CD4-positive, alpha-beta T cell treated with Interleukin-17A for 1 hour (primary cell): ENCODE data around the gene CDK11A.

Experiments
- DNase-seq: peaks from one replicate; pipeline ENCODE4 v3.0.0-alpha.2; 2020

Gene CDK11A

DNA sequence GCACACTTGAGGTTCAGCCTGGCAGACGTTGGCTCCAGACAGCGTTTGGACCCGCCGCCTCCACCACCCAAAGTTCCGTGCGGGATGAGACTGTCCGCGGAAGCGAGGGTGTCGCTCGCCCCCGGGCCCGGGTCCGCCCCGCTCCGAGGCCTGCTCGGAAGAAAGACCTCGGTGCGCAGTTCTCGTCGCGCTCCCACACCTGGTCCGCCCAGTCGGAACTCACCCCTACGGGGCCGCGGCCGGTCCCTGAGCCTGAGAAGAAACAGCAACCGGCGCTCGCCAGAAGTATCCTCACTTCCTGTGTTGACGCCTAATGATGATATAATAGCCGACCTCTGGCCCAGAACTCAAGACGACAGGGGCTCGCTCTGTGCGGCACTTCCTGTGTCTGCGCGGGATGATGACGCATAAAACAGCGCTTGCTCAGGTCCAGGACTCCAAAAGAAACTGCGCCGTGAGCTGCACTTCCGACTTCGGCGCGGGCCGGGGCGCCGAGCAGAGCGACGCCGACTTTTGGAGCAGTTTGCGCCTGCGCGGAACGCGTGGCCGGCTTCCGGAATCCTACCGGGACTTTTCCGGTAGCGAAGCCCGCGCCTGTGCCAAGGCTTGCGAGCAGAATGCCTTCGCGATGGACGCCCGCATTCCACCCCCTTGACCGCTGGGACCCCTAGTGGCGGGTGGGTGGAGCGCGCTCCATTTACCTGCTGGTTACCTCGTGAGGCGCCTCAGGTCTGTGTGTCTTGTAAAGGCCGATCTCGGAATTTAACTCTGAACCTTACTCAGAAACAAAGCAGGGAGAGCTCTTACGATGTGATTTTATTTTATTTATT lies at the start of gene CDK11A:
Gene CDK11A (minus strand): TSS at position 323 of the 830 bp plus-strand sequence. CDS start 1,539 bp downstream, outside the sequence.
- DNase-seq, result peak; percentile 99

DNA sequence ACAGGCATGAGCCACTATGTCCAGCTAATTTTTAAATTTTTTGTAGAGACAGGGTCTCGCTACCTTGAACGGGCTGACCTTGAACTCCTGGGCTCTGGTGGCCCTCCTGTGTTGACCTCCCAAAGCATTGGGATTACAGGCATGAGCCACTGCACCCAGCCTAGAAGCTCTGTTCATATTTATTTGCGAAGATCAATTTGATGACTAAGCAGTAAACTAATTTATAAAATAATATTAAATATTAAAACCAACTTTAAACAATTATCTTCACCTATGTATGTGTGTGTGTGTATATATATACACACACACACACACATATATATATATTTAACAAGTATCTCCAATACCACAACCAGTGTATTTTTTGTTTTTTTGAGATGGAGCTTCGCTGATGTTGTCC lies 49.7 kb upstream of the CDK11A start:
- DNase-seq, result no peak

- DNase-seq, result no peak
Measured at GRCh38 chr1:1771096-1771495, 46.9 kb upstream of the CDK11A start.

DNA sequence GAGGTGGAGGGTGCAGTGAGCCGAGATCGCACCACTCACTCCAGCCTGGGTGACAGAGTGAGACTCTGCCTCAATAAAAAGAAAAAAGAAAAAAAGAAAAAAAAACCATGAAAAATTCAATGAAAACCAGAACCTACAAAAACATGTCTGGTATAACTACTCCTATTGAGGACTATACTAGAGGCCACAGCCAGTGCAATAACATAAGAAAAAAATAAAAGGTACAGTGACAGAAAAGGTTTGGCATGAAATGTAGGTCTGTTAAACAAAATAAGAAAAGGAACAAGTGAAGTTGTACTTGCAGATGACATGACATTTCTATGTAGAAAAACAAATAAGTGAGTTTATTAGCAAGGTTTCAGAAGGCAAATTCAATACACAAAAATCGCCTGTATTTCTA lies 45.9 kb upstream of the CDK11A start:
- no peak for DNase-seq

DNA sequence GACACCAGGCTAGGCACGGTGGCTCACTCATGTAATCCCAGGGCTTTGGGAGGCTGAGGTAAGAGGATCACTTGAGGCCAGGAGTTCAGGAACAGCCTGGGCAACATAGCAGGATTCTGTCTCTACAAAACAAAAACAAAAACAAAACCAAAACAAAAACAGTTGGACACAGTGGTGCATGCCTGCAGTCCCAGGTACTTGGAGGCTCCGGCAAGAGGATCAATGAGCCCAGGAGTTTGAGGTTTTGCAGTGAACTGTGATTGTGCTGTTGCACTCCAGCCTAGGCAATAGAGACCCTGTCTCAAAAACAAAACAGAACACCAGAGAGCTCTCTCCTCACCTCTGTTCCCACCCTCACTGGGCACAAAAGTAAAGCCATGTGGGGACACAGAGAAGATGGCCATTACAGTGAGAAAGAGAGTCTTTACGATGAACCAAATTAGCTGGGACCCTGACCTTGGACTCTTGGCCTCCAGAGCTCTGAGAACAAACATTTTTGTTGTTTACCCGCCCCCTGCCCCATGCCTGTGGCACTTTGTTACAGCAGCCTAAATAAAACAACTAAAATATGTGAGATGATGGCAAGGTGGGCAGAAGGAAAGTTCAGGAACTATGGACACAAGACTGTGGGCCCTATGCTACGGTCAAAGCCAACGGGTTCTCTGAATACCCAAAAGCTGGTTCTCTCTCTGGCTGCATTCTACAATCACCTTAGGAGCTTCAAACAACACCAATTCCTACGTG lies 44.3 kb upstream of the CDK11A start:
- no peak for DNase-seq

- DNase-seq, result no peak
Measured at GRCh38 chr1:1764876-1765470, 40.8 kb upstream of the CDK11A start.

- peak; percentile 10 for DNase-seq
Measured at GRCh38 chr1:1763657-1764621, 39.8 kb upstream of the CDK11A start.

DNA sequence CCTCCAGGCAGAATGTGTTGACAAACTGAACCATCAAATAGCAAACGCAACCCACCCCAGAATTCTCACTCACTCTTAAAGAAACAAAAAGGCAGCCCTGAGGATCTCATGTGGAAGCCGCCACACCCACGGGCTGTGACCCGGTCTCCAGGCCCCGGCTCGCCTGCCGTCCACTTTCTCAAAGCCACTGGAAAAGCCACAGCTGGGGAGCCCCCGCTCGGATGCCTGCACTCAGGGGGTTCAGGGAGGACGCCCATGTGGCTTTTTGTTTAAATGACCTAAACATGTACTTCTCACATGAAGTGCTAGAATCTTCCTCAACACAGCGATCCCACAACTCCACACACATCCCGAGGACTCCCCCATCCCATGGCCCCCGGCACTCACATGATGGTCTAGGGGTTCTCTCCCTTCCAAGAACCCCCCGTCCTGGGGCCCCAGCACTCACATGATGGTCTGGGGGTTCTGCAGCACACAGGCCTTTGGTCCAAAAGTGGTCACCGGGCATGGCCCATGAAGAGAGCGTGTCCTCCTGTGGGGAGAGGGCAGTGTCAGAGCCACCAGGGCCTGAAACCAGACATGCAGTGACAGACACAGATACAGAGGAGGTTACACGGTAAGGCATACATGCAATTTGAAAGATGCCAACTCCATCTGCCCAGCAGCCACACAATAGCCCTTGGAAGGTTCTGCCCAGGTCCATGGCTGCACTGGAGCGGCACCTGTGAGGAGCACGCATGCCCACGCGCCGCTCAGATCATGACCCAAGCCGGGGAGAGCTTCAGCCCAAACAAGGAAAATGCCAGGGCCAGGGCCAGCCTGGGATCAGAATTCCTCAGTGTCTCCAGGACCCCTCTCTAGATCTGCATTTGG lies 37.6 kb upstream of the CDK11A start:
- DNase-seq, result no peak

DNA sequence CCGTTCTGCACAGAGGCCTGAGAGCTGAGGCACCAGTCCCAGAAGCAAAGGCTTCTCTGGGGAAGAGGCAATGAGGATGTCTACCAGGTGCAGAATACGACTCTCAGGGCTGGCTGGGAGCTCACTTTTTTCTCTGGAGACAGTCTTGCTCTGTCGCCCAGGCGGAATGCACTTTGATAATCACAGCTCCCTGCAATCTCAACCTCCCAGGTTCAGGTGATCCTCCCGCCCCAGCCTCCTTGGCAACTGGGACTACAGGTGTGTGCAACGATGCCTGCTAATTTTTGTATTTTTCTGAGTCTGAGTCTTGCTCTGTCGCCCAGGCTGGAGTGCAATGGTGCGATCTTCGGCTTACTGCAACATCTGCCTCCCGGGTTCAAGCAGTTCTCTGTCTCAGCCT lies 36.6 kb upstream of the CDK11A start:
- no peak for DNase-seq

DNA sequence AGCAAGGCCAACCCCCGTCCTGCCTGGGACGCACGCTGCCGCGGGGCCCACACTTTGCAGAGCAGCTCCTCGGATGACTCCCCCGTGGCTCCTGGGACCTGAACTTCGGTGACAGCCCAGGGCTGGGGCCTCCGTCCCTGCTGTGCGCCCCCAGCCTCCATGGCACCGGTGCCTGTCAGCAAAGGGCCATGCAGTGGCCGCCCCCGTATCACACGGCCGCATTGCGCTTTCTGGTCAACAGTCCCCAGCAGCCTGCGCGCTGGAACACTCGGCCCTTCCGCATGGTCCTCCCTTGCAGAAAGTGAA lies 36.1 kb upstream of the CDK11A start:
- DNase-seq, result no peak

GRCh38 chr1:1759456-1760344 lies 35.5 kb upstream of the CDK11A start:
- DNase-seq, result no peak

DNA sequence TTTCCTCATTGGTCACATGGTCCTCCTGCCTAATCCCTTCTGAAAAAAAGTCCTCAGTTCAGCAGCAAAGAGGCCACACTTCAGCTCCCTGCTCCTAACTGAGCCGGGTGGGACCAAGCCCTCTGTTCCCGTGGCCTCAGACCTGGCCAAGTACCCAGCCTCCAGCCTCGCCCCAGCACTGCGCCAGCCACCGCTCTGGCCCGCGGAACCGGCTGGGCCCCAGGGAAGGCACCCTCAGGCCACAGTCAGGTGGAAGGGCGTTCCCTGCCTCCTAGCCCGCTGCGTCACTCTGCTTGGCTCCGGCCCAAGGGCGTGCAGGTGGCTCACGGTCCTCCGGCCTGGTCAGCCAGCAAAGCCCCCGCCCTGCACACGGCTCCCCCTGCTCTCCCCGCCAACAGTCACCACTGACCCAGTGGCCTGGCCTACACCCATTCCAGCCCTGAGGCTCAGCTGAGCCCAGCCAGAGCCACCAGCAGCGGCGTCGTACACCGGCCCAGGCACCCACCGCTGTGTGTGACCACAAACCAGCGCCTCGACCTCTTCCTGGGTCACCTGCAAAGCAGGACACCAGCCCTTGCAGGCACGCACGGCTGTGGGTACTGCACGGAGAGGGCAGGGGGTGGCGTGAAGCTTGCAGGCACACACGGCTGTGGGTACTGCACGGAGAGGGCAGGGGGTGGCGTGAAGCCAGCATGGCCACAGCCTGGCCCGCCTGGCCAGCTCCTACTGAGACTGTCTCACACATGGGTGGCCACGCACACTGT lies 34.7 kb upstream of the CDK11A start:
- no peak for DNase-seq

GRCh38 chr1:1758059-1758621 lies 34.0 kb upstream of the CDK11A start:
- DNase-seq, result no peak

DNA sequence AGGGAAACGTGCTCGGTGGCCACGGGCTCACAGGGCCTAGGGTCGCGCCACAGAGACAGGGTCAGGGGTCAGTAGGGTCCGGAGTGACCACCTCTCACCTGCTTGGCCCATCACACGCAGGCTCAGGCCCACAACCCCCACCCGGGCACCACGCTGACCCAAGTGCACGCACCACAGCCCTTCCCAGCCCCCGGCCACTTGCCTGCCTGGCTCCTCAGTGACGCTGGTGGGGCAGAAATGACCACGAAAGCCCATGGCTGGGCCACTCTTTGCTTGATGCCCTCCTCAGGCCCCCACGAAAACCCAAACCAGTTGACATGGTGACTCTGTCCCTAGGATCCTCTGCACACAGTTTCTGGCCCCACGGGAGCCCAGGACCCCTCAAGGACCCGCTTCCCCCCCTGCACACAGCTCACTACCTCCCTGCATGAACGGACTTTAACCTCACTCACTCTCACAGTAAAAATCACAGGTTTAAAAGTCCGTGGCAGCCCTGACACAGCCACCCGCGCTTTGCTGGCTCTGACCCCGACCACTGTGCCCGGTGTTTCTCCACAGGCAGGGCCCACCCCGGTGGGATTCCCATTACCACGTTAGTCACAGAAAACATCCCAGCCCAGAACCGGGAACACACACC lies 33.4 kb upstream of the CDK11A start:
- no peak for DNase-seq

DNA sequence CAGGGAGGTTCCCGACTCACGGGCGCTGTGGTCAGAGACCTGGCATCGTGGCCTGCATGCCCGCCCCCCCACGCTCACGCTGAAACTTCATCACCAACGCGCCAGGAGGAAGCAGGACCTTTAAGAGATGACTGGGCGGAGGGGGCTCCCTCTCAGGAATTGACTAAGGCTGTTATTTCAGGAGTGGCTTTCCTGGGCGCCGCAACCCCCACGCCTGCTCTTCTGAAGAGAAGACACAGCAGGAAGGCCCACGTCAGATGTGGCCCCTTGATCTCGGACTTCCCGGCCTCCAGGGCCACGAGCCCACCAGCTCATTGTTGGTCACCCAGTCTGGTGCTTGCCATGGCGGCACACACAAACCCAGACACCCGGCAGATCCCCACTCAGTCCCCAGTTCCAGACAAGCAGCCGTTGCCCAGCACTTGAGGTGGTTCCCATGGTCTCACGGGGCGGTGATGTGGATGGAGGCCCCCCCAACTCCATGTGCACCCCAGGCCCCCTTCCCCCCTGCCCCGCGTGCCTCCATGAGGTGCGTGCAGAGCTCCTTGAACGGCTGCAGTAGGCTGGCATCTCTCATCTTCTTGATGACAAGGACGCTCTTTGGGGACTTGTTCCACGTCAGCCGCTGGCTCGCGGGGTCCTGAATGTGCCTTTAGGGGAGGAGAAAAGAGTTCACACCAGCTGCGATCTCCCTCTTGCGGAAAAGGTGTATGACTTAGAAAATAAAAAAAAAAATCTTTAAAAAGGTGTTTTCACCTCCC lies 32.7 kb upstream of the CDK11A start:
- DNase-seq, result no peak

DNA sequence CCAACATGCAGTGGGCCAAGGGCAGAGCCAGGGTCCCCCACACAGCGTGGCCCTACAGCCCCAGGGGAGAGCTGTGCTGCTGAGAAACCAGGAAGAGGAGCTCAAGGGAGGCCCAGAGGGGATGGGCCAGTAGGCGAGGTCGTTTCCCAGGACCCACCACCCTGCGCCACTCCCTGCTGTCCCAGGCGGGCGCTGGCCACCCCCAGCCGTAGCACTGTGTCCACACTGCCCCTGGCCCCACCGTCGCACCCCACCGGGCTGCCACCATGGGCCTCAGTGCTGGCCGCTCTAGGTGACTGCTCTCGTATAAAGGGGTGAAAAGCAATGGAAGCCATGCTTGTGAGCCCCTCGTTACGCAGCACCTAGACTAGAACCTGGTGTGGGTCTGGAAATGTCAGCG lies 31.7 kb upstream of the CDK11A start:
- DNase-seq, result no peak

- no peak for DNase-seq
Measured at GRCh38 chr1:1755426-1755825, 31.3 kb upstream of the CDK11A start.
